Measurements from ENCODE around the gene ADCY3. TPM values are rescaled to one million over a fixed set of nuclear protein-coding genes. Genes with fewer than 3 reads are reported as not detected.

The ADCY3 gene
- polyA plus RNA-seq, 1 donor (not counting 4 experiments of a cell fraction or from before 2014, with no cell fraction given), result 33.2 TPM

GRCh38 chr2:24859968-24860600 is 60.0 kb downstream of the ADCY3 start:
- no peak overlapping the region for H3K9ac ChIP-seq (ENCODE audit: control insufficient read depth, extremely low read depth, insufficient read depth, low read length)
- no peaks in the 10 kb centered on the region for H4K20me1 ChIP-seq (ENCODE audit: control insufficient read depth, extremely low read depth, insufficient read depth, low read length)
- H3K27ac ChIP-seq (ENCODE audit: control insufficient read depth, insufficient read depth, low read length), result no peak overlapping the region
- no peaks in the 10 kb centered on the region for H3K4me1 ChIP-seq (ENCODE audit: control insufficient read depth, extremely low read depth, insufficient read depth, low read length)
- H3K79me2 ChIP-seq (ENCODE audit: control insufficient read depth, insufficient read depth, low read length), result no peaks in the 10 kb centered on the region
- TF ChIP-seq EZH2 (IDR thresholded peaks at IDR 0.05; ENCODE audit: low read length) (no peak), CTCF (optimal IDR thresholded peaks at IDR 0.05 in 1 of 3, IDR thresholded peaks at IDR 0.05 in 1 of 3, conservative IDR thresholded peaks at IDR 0.05 in 1 of 3; ENCODE audit: extremely low read depth in 1 of 3, insufficient read depth in 2 of 3, low read length in 3 of 3) (no peak)
- no peaks in the 10 kb centered on the region for H3K9me3 ChIP-seq (ENCODE audit: control insufficient read depth, low read depth, low read length)
- dilution Hi-C loops (cut with MboI; ENCODE audit: extremely low pct_ligation_motif_present, low sequenced_read_pairs), result no loop called here
- DNase-seq (ENCODE audit: low read depth, low spot score) (no peak), FAIRE-seq (no peak)
- peaks cover 0 to 6% of the 10 kb centered on the region in 2 experiments for H3K36me3 ChIP-seq (ENCODE audit: control insufficient read depth in 2 of 2, extremely low read depth in 1 of 2, insufficient read depth in 2 of 2, low read length in 2 of 2)
- H2AFZ ChIP-seq (ENCODE audit: control insufficient read depth, low read length), result no peak overlapping the region
- H3K9me1 ChIP-seq (ENCODE audit: control insufficient read depth, extremely low read depth, insufficient read depth, low read length), result no peaks in the 10 kb centered on the region
- no peak overlapping the region for H3K4me2 ChIP-seq (ENCODE audit: control insufficient read depth, extremely low read depth, insufficient read depth, low read depth, low read length)
- no peak overlapping the region for H3K4me3 ChIP-seq (ENCODE audit: control insufficient read depth in 2 of 3, extremely low read depth in 1 of 3, insufficient read depth in 2 of 3, low read depth in 1 of 3, low read length in 3 of 3)
- H3K27me3 ChIP-seq (ENCODE audit: control insufficient read depth, extremely low read depth, insufficient read depth, low read length), result no peaks in the 10 kb centered on the region

GRCh38 chr2:24858996-24859395 is 61.0 kb downstream of the ADCY3 start:
- FAIRE-seq (no peak), DNase-seq (ENCODE audit: low read depth, low spot score) (no peak)
- Histone ChIP-seq H3K27ac (ENCODE audit: control insufficient read depth, insufficient read depth, low read length) (no peak overlapping the region), H3K4me2 (ENCODE audit: control insufficient read depth, extremely low read depth, insufficient read depth, low read depth, low read length) (no peak overlapping the region), H4K20me1 (ENCODE audit: control insufficient read depth, extremely low read depth, insufficient read depth, low read length) (no peaks in the 10 kb centered on the region), H2AFZ (ENCODE audit: control insufficient read depth, low read length) (no peak overlapping the region), H3K27me3 (ENCODE audit: control insufficient read depth, extremely low read depth, insufficient read depth, low read length) (no peaks in the 10 kb centered on the region), H3K9me1 (ENCODE audit: control insufficient read depth, extremely low read depth, insufficient read depth, low read length) (no peaks in the 10 kb centered on the region), H3K4me1 (ENCODE audit: control insufficient read depth, extremely low read depth, insufficient read depth, low read length) (no peaks in the 10 kb centered on the region), H3K9me3 (ENCODE audit: control insufficient read depth, low read depth, low read length) (no peaks in the 10 kb centered on the region), H3K79me2 (ENCODE audit: control insufficient read depth, insufficient read depth, low read length) (no peaks in the 10 kb centered on the region), H3K9ac (ENCODE audit: control insufficient read depth, extremely low read depth, insufficient read depth, low read length) (no peak overlapping the region), H3K4me3 (ENCODE audit: control insufficient read depth in 2 of 3, extremely low read depth in 1 of 3, insufficient read depth in 2 of 3, low read depth in 1 of 3, low read length in 3 of 3) (no peak overlapping the region), H3K36me3 (ENCODE audit: control insufficient read depth in 2 of 2, extremely low read depth in 1 of 2, insufficient read depth in 2 of 2, low read length in 2 of 2) (peaks cover 0 to 6% of the 10 kb centered on the region in 2 experiments)
- dilution Hi-C loops (cut with MboI; ENCODE audit: extremely low pct_ligation_motif_present, low sequenced_read_pairs), result no loop called here
- TF ChIP-seq EZH2 (IDR thresholded peaks at IDR 0.05; ENCODE audit: low read length), result no peak
- no peak for TF ChIP-seq CTCF (optimal IDR thresholded peaks at IDR 0.05 in 1 of 3, IDR thresholded peaks at IDR 0.05 in 1 of 3, conservative IDR thresholded peaks at IDR 0.05 in 1 of 3; ENCODE audit: extremely low read depth in 1 of 3, insufficient read depth in 2 of 3, low read length in 3 of 3)

Data from keratinocyte (primary cell).